Amniotic epithelial cell (primary cell): ENCODE data around the gene HIC1.

Experiments used
- DNase-seq: peaks from one replicate; pipeline ENCODE4 v3.0.0-alpha.2; 2010; ENCODE audit warnings: low read depth

Gene HIC1

DNA sequence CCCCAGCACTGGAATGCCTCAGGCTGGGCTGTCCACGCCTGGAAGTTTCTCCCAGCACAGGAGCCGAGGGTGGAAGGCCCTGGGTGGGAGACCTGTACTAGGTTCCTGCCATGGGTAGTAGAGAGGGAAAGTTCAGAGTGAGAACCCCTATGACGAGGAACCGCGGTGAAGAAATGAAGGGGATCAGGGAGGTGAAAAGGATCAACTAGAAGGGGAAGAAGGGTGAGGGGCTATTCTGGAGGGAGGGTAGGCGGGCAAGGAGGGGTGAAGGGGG lies 5.4 kb downstream of the HIC1 start:
- no peak for DNase-seq

DNA sequence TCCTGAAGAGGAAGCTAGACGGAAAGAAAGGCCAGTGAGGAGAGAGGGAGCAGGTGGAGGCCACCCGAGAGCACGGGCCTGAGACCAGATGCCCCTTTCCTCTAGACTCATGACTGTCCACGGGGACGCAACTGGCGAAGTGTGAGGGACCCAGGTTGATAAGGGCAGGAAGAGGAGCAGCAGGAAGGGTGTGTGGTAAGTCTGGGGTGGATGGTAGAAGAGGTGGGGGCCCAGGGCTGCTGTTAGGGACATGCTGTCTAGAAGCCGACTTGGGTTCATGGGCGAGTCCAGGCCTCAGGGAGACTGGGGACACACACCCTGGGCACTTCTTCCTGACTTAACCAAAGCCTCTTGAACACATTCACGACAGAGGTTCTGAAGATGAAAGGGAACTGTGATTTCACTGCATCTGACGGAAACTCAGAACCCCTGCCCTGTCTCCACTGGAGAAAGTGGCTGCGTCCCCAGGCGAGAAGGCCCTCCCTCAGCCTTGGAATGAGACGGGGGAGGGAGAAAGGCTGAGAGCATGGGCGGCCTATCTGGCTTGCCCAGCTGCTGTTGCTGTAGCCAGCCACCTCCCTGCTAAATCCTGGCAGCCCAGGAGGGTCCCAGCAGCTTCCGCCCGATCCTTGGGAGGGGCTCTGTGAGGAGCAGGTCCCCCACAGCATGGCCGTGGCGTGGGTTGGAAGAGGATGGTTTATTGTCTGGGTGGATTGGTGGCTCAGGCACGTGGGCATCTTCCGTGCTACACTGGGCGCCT lies 6.0 kb downstream of the HIC1 start:
- DNase-seq = no peak

DNA sequence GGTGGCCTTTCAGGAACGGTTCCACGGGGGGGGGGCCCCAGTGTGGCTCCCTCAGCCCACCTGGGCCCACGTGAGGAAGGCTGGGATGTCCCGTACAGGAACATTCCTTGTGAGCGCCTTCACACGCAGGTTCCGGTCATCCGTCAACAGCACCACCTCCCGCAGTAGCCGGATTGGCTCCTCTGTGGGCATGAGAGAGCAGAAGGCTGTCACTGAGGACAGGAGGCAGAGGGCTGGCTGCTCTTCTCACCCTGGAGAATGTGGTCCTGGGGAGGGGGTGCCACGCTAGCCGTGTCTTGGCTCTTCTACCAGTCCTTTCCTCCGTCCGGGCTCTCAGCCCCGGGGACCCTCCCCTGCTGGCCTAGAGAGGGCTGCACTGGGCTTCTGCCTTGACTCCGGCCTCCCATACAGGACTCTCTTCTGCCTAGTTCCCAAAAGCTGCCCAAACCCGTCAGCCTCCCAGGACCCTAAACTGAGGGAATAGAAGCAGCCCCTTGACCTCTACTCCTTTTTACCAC lies 6.6 kb downstream of the HIC1 start:
- no peak for DNase-seq

DNA sequence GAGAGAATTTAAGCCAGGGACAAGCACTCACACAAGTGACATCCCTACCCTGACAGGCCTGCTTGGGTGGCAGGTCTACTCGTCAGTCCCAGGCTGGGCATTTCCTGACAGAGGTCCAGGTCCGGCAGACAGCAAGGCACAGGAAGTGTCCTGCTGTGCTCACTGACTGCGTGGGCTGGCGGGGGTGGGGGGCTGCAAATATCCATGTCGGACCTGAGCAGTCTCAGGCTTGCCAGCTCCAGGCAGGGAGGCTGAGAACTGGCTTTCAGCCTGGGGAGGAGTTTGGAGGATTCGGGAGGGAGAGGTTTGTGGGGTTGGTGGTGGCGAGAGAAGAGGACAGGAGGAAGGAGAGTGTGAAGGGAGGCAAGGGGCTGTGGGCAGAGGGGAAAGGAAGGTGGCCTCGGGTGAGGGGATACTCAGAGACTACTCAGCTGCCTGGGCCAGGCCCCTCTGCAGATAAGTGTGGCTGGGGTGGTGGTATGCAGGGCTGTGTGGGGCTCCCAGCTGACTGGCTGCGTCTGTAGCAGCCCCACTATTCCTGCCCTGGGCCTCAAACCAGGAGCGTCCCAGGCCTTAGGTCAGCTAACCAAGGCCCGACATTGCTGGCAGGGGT lies 7.8 kb downstream of the HIC1 start:
- DNase-seq = no peak

DNA sequence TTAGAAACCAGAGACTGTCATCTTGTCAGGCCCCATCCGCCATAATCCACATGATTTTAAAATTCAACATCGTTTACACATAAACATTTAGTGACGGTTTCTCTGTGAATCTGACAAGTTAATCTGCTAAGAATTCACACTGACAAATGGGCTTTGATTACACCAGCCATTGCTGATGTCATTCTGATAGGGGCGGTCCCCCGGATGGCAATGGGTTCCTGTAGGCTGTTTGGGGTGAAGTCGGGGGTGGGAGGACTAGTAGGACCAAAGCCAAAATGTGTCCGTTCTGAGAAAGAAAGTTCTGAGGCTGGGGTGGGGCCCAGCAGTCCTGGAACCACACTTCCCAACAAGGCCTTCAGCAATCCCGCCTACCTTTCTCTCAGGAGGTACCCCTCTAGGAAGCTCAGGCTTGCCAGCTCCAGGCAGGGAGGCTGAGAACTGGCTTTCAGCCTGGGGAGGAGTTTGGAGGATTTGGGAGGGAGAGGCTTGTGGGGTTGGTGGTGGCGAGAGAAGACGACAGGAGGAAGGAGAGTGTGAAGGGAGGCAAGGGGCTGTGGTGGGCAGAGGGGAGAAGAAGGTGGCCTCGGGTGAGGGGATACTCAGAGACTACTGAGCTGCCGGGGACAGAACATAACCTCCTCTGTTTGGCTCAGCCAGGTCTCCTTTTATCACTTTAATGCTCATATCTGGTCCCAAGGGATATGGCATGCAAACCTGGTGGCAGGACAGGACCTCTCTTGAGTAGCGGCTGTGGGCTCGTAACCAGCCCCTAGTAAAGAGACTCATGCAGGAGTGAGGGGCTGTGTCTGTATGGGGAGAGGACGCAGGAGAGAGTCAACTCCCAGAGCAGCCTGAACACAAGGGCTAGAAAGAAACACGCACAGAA lies 8.6 kb downstream of the HIC1 start:
- peak; percentile 97 for DNase-seq

DNA sequence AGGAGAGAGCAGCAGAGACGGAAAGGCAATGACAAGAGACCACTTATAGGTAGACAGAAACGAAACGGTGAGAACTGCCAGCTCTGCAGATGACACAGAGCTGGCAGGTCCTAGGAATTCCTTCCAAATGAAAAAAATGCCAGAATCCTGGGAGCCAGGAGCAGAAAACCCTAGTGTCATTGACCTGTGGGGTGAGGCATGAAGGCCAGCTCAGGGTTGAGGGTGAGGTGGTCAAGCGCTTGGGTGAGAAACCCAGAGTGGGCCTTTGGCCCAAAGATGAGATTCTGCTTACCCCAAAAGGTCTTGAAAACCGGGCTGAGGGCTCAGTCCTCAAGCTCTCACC lies 9.2 kb downstream of the HIC1 start:
- DNase-seq = no peak

DNA sequence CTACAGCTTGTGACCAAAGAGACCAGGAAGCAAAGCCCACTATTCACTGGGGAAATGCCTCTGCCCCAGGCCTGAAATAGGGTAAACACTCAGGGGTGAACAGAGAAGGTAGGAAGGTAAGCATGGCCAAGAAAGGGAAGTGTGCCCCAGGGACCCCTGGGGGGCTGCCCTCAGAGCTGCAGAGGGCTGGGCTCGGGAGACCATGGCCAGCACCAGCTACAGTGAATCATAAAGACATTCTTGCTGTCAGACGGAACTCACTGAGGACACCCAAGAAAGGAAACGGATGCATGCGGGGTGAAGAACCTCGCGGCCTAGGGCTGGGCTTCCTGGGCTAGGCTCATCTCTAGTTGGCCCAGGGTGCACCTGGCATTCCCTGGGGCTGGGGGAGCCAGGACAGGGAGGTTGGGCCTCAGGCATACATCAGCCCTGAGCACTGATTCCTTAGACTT lies 9.6 kb downstream of the HIC1 start:
- DNase-seq = no peak

DNA sequence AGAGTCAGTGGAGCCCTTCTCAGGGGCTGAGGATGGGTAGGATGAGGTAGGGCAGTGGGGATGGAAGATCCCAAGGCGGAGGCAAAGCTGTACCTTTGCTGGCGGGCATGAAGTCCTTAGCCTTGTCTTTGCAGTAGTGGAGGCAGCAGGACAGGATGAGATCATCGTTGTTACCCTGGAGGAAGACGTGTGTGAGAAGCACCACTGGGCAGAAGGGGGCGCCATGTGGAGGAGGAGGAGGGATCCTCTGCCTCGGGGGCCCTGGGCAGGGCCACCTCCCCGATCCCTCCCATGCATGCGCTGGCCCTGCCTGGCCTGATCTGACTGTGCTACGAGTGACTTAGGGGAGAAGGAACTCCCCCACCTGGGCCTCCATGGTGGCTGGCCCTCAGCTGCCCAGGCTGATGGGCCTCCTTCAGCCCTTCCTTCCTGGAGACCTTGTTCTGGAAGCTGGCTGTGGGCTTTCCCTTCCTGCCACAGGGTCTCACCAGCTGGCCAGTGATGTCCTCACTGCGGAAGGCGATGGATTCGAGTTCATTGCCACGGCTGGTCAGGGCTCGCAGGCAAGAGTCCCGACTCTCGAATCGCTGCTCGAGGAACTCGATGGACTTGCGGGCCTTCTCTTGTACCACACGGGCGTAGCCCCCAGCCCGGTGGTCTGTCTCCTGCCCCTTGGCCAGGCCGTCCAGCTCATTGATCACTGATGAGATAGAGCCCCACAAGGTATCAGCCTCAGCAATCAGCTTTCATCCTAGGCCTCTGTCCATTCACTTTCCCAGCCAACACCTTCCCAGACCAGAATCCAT lies 10.3 kb downstream of the HIC1 start:
- peak; percentile 77 for DNase-seq

DNA sequence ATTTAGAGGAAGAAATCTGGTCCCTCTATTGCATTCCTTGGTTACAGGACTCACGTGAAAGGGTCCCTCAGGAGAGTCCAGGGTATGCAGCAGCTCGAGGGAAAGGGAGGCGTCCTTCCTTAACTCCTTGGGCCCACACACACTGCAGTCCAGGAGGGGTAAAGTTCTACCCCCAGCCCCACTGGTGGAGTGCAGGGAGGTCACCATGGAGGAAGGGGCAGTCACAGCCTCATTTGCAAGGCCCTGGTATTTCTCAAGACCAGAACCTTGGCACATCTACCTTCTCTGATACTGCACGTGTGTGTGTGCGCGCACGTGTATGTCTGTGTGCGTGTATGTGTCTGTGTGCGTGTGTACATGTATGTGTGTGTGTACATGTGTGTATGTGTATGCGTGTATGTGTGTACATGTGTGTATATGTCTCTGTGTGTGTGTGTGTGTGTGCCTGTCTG lies 11.1 kb downstream of the HIC1 start:
- DNase-seq = no peak

DNA sequence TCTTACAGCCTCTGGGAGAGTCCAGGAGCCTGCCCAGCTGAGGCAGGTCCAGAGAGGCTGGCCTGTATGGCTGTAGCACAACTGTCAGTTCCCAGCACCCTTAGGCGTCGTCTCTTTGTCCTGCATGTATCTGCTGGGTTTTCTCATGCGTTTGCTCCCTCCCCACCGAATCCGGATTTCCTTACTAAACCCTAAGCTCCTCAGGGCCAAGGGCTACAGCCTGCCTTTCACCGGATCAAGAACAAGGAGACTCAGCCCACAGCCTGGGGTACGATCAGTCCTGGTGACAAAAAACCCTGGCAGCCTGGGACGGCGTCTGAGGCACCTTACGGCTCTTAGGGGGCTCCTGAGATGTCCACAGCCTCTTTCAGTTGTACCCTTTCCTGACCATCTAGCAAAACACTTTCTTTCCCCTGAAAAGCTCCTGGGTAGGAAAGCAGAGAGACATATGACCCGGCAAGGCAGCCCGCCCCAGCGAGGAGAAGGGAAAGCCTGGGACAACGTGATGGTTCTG lies 12.2 kb downstream of the HIC1 start:
- no peak for DNase-seq

DNA sequence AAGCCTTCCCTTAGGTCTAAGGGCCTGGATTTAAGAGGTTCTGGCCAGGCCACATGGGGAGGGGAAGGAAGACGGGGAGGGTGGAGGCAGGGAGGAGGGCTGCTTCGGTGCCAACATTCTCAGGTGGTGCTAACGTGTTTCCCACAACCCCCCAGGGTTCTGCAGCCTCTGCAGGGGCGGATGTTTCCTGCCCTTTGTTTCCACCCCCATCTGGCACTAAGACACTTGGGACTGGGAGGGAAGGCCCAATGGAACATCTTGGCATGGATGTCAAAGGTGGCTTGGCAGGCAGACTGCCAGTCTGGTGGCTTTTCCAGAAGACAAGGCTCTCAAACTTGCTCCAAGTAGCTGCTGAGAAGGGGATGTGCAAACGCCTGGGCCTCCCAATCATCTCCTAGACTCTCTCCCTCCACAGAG lies 12.7 kb downstream of the HIC1 start:
- no peak for DNase-seq

DNA sequence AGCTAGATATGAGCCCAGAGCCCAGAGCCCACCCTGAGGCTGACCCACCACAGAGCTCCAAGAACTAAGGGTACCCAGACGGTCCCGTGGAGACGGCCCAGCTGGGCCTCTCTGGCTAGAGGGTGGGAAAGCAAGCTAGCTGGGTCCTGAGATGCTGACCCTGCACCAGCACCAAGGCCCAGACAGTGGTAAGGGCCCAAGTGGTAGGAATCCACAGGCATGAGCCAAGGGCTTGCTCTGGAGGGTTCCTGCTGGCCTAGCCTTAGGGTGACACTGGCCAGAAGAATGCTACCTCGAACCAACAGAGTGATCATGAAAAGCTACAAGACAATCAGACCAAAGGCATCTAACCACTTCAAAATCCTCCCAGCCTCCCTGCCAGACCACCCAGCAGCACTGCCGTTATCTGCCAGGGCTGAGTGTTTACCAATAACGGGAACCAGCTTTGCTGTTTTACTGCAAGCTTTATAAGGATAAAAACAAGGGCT lies 13.2 kb downstream of the HIC1 start:
- DNase-seq = peak; percentile 97

DNA sequence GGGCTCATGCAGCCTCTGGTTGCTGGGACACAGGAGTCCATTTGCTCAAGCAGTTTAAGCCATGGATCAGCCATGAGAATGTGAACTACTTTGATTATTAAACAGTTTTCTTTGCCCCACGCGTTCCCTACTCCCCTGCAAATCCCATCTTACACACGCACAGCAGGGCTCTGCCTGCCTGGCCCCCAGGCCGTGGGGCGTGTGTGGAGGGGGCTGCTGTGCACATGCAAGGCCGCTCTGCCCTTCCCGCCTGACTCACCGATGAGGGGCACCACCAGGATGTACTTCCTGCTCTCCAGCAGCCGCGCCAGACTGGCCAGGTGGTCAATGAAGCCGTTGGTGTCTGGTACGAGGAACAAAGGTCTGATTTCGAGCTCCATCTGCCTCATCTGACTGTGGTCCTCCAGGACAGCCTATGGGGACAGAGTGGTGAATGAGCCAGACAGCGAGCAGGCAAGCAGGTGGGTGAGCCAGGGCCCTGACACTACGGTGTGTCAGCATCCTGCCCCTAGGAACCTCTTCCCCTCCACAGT lies 13.7 kb downstream of the HIC1 start:
- DNase-seq = peak; percentile 86

DNA sequence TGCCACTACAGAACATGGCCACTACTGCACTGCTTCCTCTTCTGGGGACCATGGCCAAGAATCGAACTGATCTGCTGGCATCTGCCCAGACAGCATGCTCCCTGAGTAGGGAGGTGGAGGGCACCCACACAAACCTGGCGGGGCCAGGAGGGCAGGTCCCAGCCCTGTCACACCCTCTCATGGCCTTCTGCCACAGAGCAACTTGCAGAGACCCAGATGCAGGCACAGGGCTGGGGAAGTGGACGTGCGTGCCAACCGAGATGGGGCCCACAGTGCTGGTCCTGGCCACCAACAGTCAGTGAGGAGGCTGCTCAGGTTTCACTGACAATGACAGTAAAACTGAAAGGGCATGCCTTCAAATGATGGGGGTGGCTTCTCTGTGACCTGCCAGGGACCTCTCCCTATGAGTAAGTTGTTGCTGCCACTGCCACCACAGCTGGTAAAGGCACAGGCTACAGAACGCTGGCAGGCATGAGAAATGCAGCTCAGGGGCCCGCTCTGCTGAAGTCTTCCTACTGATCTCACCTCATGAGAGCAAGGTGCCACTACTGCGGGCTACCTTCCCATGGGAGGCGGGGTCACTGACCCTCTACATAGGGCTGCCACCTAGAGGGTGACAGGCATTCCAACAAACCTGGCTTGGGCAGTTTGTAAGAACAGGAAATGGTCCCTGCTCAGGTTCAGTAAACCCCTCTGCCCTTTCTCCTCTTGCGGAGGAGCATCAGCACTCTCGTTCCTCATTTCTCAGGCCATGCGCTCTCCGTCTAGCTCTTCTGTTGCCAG lies 15.5 kb downstream of the HIC1 start:
- no peak for DNase-seq

DNA sequence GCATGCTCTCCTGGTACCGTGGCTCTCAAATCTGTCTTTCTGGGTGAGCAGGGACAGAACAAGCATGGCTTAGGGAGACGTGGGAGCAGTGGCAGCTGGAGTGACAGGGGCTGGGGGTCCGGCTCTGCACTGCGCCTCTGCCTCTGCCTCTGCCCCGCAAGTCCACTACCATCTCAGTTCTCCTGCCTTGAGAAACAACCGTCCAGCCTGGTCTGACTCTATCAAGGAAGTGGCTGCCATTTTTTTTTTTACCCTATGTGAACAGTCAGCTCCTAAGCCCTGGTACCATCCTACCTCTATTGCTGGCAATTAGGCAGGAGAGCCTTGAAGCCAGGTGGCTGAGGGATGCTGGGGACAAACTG lies 16.1 kb downstream of the HIC1 start:
- DNase-seq = no peak

DNA sequence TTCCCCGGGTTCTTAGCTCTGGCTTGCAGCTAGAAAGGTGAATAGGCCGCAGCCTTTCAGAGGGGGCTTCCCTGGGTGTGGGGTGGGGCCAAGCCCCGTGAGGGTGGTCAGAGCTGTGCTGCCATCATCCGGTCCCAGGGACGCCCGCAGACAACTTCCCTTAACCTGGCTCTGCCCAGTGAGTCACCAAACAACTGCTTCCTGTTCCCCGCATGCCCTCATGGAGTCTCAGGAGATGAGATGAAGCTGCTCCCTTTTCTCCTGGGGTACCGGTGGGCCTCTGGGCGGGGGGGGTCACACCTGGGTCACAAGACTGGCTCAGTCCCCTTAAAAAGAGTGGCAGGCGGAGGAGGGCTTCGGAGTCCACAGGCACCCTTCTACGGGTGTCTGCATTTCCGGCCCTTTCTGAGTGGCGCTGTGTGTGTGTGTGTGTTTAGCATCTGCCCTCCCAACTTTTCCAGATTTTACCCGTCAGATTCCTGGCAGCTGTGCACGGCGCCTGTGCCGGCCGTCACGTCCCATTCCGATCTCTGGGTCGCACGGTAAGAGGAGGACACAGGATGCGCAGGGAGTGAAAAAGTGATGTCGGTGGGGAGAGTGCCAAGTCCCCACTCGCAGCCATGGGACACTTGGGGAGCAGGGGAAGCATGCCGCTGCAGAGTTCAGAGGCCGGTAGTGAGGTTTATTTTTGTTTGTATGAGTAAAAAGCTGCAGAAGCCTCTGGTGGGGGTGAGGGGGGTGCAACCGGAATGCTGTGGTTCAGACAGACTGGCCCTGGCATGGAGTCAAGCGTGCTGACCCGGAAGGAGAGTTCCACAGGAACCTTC lies 16.8 kb downstream of the HIC1 start:
- DNase-seq = no peak

DNA sequence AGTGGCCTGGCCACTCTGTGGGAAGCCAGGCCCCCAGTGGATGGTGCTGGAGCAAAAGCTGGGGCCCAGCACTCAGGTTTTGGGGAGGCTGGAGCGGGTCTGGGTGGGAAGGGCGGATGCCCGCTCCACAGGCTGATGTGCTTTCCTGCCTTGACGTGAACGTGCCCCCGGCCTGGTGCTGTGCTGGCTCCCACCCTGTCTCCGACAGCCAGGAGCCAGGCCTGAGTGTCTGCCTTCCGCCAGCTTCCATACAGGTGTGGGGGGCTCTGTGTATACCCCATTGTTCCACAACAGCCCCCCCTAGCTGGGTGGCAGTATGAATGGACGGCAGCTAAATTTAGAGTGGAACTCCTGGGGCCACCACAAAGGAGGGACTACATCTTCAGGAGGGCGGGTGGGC lies 20.0 kb downstream of the HIC1 start:
- no peak for DNase-seq

DNA sequence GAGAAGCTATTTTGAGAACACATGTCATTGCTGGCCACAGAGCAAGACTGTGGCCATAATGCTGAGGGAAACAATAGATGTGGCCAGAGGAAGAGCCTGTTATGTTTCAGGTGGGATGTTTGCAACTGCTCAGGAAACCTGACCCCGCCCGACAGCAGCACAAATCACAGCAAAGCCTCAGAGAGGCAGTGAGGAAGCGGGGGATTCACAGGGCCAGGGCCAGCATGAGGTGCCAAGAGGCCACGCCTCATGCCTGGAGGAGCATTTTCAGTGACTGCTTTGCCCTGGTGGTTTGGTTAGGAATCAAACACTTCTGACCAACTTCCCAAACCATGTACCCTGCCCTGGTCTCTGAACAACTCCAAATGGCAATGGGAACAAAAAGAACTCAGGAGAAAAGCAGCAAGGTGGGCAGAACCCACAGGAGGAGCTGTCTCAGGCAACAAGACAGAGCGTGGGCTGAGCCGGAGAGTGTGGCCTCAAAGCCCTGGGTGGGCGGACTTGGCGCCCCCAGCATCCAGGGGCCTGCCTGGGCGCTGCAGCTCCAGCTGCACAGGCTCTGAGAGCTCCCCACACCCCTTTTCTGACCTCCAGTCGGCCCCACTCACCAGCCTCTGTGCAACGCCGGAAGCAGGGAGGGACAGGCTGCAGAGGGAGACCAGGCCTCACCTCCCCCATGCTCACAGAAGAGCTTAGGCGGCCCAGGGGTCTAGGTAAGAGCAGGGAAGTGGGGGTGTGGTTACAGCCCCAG lies 20.6 kb downstream of the HIC1 start:
- peak; percentile 75 for DNase-seq
